NCI-H774 (cell line): ENCODE data around the gene EFCAB5.
A peak's percentile ranks its signal among the peaks of the same experiment; 100 is the strongest.
"Not testable (repeated sequence)": the region's sequence is repeated elsewhere in the genome, so short reads cannot be mapped to it uniquely, and the experiment has no call there.

Experiments
- DNase-seq: peaks from one replicate; lab custom pipeline; 2025; lab: John Stamatoyannopoulos, UW

Gene EFCAB5

DNA sequence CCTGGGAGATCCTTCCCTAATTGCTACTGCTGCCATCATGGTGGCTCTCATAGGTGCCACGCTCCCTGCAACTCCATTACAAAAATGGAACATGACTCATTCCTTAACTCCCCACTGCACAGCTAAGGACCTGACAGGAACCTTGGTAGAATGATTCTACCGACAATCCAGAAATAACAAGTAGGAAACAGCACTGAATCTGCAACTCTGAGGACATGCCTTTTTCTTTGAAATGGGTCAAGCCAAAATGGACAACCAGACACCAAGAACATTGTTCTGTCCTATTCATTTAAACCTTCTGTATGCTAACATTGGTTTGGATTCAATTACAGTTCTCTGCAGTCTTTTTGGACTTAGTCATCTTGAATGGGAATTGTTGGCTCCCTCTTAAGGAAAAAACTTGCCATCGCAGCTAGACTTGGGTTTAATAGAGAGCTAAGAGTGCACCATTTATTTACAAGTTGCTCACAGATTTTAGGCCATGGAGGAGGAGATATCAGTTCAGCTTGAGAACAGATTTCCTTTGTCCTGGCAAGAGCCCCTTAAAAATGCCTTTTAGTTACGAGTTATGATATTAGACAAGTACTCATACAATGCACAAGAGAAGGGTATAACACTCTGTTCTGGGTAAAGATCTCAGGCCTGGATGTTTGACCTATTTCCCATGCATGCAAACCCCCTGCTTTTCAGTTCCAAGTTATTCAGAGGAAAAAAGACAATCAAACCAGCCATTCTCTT lies 154.2 kb downstream of the EFCAB5 start:
- peak; percentile 27 for DNase-seq

GRCh38 chr17:30101686-30102390 lies 160.4 kb downstream of the EFCAB5 start:
- DNase-seq, result no peak

DNA sequence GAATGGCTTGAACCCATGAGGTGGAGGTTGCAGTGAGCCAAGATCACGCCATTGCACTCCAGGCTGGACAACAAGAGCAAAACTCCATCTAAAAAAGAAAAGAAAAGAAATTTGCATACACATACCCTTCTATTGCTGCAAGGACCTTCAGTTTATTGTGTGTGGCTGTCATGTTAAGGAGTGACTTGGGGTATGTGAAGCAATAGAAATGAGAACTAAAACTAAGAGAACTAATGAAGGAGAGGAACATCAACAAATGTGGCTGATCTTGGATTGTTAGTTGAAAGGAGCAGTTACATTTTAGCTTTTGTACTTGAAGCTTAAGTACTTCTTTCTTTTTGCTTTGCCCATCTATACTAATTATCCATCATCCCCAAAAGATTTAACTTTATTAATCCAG lies 162.5 kb downstream of the EFCAB5 start:
- no peak for DNase-seq

- DNase-seq, result peak; percentile 95
Observed at GRCh38 chr17:30104575-30105339, 163.3 kb downstream of the EFCAB5 start.

DNA sequence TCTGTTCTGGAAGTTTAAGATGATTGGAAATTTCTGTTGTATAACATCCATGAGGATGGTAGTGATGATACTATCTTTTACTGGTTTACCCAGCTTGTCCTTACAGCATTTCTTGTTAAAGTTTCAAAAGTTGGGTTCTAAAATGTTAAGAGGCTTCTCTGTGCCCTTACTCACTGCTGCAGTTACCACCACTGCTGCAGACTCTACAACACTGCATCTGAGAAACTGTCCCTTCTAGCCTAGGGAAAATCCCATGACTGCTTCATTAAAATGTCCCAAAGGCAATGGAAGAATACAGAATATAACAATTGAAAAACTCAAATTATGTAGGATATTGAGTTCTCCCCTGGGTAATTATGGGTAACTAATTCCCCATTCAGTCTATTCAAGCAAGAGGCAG lies 171.4 kb downstream of the EFCAB5 start:
- no peak for DNase-seq

GRCh38 chr17:30113213-30113612 lies 171.8 kb downstream of the EFCAB5 start:
- DNase-seq, result peak; percentile 75

DNA sequence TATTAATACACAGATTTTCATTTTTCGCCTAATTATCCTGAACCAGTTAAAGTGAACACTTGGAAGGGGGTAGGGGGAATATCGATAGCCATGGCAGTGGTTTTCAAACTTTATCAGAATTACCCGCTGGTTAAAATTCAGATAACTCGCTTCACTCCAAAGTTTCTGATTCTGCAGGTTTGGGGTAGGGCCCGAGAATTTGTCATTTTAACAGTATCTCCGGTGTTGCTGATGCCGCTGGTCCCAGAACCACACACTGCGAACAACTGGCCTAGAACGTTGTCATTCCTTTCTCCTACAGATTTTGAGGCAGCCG lies 174.9 kb downstream of the EFCAB5 start:
- no peak for DNase-seq

DNA sequence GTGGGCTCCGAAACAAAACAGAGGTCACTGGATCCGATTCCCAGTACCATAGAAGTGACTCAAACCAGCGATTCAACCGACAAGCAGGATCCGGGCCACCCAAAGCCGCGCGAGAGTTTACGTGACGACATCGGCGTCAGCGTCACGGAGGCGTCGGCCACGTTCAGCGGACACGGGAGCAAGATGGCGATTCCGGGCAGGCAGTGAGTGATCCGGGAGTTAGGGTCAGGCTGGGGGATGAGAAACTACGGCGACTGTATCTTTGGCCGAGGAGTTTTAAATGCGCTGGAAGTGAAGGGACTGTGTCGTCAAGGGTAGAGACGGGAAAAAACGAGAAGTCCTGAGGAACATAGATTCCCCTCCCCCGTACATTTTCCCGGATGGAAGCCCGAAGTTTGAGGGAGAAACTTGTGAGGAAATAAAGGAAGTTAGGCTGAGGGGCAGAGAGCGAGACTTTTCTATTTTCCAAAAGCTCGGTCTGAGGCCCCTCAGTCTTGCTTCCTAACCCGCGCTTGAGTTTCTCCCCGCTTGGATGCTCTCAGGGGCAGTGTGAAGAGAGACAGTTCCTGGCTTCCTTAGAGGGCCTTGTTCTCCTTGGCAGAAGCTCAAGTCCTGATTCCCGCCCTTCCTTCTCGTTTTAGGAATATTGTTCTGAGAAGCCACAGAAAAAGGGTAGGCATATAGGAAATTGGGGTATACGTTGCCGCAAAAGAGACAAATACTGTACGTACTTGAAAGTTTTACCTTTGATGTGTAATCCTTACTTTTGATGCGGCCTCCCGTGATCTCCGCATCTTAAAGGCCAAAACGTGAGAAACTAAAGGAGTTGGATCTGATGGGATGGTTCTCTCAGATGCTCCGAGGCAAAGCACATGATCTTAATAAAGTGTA lies 175.5 kb downstream of the EFCAB5 start, which contains the start of gene NSRP1:
NSRP1 (plus strand) TSS at position 156 of the 891 bp plus-strand sequence; CDS start at position 184, 28 bp downstream.
- peak; percentile 94 for DNase-seq

GRCh38 chr17:30117675-30118081 lies 176.2 kb downstream of the EFCAB5 start:
- no peak for DNase-seq

- not testable (repeated sequence) for DNase-seq
Observed at GRCh38 chr17:30118635-30119034, 177.2 kb downstream of the EFCAB5 start.

GRCh38 chr17:30124273-30124796 lies 182.9 kb downstream of the EFCAB5 start:
- no peak for DNase-seq

- no peak for DNase-seq
Observed at GRCh38 chr17:30130121-30130520, 188.7 kb downstream of the EFCAB5 start.

- no peak for DNase-seq
Observed at GRCh38 chr17:30132615-30133014, 191.2 kb downstream of the EFCAB5 start.

GRCh38 chr17:30133197-30133596 lies 191.8 kb downstream of the EFCAB5 start:
- DNase-seq, result no peak

DNA sequence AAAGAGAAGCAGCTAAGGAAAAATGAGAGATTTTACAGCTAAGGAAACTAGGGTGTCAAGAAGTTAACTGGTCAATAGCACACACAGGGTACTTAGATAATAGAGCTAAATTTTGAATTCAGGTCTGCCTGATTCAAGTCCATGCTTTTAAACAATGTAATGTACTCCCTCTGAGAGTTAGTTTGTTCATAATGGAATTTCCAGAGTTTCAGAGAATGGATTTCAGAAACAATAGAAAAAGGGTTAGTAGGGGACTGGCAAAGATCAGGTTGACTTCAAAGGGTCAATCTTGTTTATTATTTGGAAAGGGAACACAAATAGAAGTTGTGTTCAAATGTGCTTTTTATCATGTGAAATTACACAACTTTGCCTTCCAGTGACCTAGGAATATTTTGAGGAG lies 193.1 kb downstream of the EFCAB5 start:
- DNase-seq, result no peak

DNA sequence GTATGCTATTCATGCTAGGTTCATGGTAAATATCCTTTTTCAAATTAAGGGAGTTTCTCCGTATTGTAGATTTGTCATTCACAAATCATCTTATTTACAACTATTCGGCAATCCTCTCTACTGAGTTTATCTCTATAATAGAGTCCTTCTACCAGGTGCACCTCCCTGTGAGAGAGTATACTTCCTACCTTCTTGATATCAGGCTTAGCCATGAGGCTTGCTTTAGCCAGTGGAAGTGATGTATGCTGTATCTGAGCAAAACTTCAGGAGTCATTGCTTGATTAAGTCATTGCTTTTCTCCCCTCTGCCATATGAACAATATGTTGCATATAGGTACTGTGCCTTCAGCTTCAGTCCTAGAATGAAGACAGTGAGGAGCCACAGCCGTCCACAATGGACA lies 195.7 kb downstream of the EFCAB5 start:
- DNase-seq, result no peak

DNA sequence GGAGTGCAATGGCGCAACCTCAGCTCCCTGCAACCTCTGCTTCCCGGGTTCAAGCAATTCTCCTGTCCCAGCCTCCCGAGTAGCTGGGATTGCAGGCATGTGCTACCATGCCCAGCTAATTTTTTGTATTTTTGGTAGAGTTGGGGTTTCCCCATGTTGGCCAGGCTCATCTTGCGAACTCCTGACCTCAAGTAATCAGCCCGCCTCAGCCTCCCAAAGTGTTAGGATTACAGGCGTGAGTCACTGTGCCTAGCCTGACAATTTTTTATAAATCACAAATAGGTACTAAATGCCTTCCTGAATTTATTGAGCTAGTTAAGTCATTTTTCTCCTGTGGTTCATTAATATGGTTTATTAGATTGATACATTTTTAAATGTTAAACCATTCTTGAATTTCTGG lies 206.4 kb downstream of the EFCAB5 start:
- DNase-seq, result not testable (repeated sequence)

DNA sequence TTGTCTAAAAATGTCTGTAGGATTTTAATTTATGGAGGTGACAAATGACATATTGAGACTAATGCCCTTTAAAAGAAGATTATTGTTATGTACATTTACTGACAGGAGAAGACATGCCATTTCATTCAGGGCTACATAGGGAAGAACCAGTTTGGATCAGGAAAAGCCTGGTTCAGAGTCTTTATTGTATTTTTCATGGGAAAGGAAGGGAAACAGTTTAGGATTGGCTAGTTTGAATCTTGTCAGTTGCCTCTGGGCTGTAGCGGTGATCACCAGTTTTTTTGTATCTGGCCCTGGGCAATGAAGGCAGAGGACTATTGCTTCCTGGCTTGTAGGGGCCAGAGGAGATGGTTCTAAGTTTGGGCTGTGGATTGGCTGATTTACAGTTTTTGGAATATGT lies 206.9 kb downstream of the EFCAB5 start:
- DNase-seq, result no peak

- DNase-seq, result no peak
Observed at GRCh38 chr17:30151471-30151870, 210.0 kb downstream of the EFCAB5 start.

- DNase-seq, result no peak
Observed at GRCh38 chr17:30153463-30153862, 212.0 kb downstream of the EFCAB5 start.

DNA sequence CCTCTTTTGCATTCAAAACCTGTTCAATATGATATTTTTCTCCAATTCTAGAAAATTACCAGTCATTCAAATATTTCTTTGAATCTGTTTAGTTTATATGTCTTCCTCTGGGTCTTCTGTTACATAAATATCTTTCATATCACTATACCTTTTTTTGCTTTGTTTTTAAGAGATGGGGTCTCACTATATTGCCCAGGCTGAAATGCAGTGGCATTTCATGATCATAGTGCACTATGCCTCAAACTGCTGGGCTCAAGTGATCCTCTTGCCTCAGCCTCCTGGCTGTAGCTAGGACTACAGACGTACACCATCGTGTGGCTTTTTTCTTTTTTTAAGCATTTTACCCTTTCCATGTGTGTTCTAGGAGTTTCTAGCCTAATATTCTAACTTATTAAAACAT lies 214.0 kb downstream of the EFCAB5 start:
- DNase-seq, result no peak
